ENCODE data around the gene SCART1.

- TF ChIP-seq, protein P1, sequence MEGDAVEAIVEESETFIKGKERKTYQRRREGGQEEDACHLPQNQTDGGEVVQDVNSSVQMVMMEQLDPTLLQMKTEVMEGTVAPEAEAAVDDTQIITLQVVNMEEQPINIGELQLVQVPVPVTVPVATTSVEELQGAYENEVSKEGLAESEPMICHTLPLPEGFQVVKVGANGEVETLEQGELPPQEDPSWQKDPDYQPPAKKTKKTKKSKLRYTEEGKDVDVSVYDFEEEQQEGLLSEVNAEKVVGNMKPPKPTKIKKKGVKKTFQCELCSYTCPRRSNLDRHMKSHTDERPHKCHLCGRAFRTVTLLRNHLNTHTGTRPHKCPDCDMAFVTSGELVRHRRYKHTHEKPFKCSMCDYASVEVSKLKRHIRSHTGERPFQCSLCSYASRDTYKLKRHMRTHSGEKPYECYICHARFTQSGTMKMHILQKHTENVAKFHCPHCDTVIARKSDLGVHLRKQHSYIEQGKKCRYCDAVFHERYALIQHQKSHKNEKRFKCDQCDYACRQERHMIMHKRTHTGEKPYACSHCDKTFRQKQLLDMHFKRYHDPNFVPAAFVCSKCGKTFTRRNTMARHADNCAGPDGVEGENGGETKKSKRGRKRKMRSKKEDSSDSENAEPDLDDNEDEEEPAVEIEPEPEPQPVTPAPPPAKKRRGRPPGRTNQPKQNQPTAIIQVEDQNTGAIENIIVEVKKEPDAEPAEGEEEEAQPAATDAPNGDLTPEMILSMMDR (IDR thresholded peaks at IDR 0.05): no peak
- TF ChIP-seq POLR2A (IDR thresholded peaks at IDR 0.05): no peak
Observed at GRCh38 chr10:133465191-133465949, 11.6 kb downstream of the SCART1 start.

Data from uterus (tissue), 2 donors.